ENCODE data around the gene ZNF500. TPM values are rescaled to one million over a fixed set of nuclear protein-coding genes. Genes with fewer than 3 reads are reported as not detected.
A peak's percentile ranks its signal among the peaks of the same experiment; 100 is the strongest.

ZNF500 gene
- total and polyA plus RNA-seq, 2 experiments from 2014 or later, result 23.8 to 32.7 TPM

DNA sequence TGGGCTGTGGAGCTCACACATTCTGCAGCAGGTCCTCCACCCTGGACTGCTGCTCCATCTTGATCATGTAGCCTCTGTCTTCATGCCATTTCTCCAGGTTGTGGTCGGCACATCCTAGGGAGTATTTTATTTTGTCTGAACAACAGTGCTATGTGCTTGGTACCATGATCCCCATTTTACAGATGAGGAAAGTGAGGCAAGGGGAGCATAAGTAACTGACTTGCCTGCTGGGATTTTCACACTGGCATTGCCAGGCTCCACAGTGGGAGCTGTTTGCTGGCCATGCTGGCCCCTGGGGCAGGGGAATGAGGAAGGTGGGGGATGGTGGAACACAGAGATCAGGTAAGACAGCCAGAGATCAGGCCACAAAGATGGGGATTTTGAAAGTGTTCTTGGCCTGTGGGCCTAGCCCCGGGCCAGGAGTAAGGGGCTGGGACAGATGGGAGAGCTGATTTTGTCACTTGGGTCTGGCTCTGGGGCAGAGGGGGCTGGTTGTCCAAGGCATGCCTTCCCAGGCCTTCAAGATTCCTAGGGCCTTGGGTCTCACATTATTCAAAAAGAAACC lies 9.3 kb upstream of the ZNF500 start:
- no peaks in the 10 kb centered on the region for H3K27me3 ChIP-seq
- H3K27ac ChIP-seq, result no peak overlapping the region
- H3K4me3 ChIP-seq, result no peak overlapping the region
- H3K4me1 ChIP-seq (ENCODE audit: low read depth), result no peaks in the 10 kb centered on the region
- no peaks in the 10 kb centered on the region for H3K9me3 ChIP-seq (ENCODE audit: low read depth)
- H3K36me3 ChIP-seq, result no peaks in the 10 kb centered on the region
- TF ChIP-seq, protein P1, sequence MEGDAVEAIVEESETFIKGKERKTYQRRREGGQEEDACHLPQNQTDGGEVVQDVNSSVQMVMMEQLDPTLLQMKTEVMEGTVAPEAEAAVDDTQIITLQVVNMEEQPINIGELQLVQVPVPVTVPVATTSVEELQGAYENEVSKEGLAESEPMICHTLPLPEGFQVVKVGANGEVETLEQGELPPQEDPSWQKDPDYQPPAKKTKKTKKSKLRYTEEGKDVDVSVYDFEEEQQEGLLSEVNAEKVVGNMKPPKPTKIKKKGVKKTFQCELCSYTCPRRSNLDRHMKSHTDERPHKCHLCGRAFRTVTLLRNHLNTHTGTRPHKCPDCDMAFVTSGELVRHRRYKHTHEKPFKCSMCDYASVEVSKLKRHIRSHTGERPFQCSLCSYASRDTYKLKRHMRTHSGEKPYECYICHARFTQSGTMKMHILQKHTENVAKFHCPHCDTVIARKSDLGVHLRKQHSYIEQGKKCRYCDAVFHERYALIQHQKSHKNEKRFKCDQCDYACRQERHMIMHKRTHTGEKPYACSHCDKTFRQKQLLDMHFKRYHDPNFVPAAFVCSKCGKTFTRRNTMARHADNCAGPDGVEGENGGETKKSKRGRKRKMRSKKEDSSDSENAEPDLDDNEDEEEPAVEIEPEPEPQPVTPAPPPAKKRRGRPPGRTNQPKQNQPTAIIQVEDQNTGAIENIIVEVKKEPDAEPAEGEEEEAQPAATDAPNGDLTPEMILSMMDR (IDR thresholded peaks at IDR 0.05; ENCODE audit: low read depth, low read length), result no peak
- DNase-seq (ENCODE audit: low read depth in 1 of 2, low spot score in 1 of 2), result no peak

DNA sequence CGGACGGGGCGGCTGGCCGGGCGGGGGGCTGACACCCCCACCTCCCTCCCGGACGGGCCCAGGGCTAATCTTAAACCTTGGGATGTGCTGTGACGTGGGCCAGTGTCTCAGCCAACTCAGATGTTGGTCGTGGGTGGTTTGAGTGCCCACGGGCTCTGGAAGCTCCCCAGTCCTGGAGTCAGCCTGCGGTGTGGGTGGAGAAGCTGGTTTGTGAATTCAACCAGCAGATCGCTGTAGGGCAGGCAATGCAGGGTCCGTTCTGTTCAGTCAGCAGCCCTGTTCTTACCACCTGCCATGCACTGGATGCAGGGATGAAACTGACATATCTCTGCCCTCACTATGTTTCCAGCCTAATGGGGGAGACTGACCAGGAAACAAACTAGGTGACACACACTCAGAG lies 8.0 kb upstream of the ZNF500 start:
- TF ChIP-seq, protein P1 (IDR thresholded peaks at IDR 0.05; ENCODE audit: low read depth, low read length), result no peak
- no peaks in the 10 kb centered on the region for H3K27me3 ChIP-seq
- no peak for DNase-seq (ENCODE audit: low read depth in 1 of 2, low spot score in 1 of 2)
- H3K4me1 ChIP-seq (ENCODE audit: low read depth), result no peaks in the 10 kb centered on the region
- H3K36me3 ChIP-seq, result no peaks in the 10 kb centered on the region
- H3K9me3 ChIP-seq (ENCODE audit: low read depth), result no peaks in the 10 kb centered on the region
- H3K27ac ChIP-seq, result no peak overlapping the region
- no peak overlapping the region for H3K4me3 ChIP-seq

DNA sequence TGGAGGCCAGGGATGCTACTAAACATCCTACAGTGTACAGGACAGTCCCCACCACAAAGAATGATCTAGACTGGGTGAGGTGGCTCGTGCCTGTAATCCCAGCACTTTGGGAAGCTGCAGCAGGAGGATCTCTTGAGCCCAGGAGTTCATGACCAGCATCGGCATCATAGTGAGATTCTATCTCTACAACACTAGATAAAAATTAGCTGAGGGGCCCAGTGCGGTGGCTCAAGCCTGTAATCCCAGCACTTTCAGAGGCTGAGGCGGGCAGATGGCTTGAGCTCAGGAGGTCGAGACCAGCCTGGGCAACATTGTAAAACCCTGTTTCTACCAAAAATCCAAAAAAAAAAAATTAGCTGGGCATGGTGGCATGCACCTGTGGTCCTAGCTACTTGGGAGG lies 5.4 kb upstream of the ZNF500 start:
- H3K27me3 ChIP-seq, result no peaks in the 10 kb centered on the region
- no peak for DNase-seq (ENCODE audit: low read depth in 1 of 2, low spot score in 1 of 2)
- no peak overlapping the region for H3K4me3 ChIP-seq
- H3K9me3 ChIP-seq (ENCODE audit: low read depth), result no peaks in the 10 kb centered on the region
- TF ChIP-seq, protein P1 (IDR thresholded peaks at IDR 0.05; ENCODE audit: low read depth, low read length), result no peak
- no peaks in the 10 kb centered on the region for H3K36me3 ChIP-seq
- H3K27ac ChIP-seq, result no peak overlapping the region
- peaks cover 4% of the 10 kb centered on the region for H3K4me1 ChIP-seq (ENCODE audit: low read depth)

DNA sequence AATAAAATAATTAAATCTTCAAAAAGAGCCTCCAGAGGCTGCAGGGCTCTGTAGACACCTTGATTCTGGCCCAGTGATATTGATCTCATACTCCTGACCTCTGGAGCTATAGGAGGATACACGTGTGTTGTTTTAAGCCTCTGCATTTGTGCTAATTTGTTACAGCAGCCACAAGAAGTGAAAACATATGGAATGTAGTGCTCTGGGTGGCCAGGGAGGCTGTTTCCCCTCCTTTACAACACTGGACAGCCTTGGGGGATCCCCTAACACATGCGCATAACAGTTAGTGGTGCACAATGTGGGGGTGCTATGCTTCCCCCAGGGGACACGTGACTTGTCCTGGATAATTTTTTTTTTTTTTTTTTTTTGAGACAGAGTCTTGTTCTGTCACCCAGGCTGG lies 4.7 kb upstream of the ZNF500 start:
- H3K36me3 ChIP-seq, result no peaks in the 10 kb centered on the region
- no peaks in the 10 kb centered on the region for H3K9me3 ChIP-seq (ENCODE audit: low read depth)
- H3K4me1 ChIP-seq (ENCODE audit: low read depth), result peaks cover 4% of the 10 kb centered on the region
- no peak overlapping the region for H3K27ac ChIP-seq
- no peak for DNase-seq (ENCODE audit: low read depth in 1 of 2, low spot score in 1 of 2)
- H3K4me3 ChIP-seq, result no peak overlapping the region
- no peaks in the 10 kb centered on the region for H3K27me3 ChIP-seq
- TF ChIP-seq, protein P1 (IDR thresholded peaks at IDR 0.05; ENCODE audit: low read depth, low read length), result no peak

DNA sequence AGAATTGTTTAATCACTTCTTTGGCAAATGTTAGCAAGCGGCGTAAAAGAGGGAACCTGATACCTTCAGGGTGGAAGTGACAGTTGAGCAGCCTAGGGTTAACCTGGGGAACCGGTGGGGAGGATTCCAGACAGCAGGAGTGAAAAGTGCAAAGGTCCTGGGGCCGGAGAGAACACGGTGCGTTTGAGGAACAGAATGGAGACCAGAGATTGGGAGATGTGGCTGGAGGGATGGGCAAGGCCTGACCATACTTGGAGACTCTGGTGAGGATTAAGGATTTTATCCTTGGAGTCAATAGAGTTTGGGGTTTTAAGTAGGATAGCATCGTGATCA lies 2.3 kb upstream of the ZNF500 start:
- Histone ChIP-seq H3K9me3 (ENCODE audit: low read depth) (no peaks in the 10 kb centered on the region), H3K27me3 (no peaks in the 10 kb centered on the region), H3K4me3 (no peak overlapping the region), H3K27ac (peak overlapping the region; percentile 2), H3K36me3 (peaks cover 3% of the 10 kb centered on the region), H3K4me1 (ENCODE audit: low read depth) (peaks cover 4% of the 10 kb centered on the region)
- no peak for DNase-seq (ENCODE audit: low read depth in 1 of 2, low spot score in 1 of 2)
- TF ChIP-seq, protein P1 (IDR thresholded peaks at IDR 0.05; ENCODE audit: low read depth, low read length), result no peak

Data from cardiac muscle cell (in vitro differentiated cells and primary cell).